Measurements from ENCODE around the gene JPT1.

JPT1 gene

DNA sequence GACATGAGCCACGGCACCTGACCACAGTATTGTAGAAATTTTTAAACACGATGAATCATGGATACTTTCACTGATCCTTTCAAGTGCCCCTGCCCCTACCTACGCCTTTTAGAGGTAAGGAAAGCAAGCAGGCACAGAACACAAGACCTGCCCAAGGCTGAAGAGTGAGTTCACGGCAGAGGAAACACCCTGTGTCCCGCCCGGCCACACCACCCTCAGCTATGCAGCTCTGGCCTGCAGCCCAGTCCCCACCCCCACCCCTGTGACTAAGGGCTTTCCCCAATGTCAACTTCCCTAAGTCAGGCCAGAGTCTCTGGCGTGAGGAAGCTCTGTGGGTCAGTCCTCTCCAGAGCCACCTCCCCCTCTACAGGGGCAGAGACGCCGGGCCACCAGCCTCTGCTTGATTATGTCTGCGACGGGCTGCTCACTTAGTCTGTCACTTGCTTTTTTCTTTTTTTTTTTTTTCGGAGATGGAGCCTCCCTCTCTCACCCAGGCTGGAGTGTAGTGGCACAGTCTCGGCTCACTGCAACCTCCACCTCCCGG, 58.2 kb downstream of the JPT1 start:
- H3K9ac ChIP-seq (ENCODE audit: low read depth, low read length, poor library complexity, severe bottlenecking), result no peak overlapping the region
- TF ChIP-seq, protein P1, sequence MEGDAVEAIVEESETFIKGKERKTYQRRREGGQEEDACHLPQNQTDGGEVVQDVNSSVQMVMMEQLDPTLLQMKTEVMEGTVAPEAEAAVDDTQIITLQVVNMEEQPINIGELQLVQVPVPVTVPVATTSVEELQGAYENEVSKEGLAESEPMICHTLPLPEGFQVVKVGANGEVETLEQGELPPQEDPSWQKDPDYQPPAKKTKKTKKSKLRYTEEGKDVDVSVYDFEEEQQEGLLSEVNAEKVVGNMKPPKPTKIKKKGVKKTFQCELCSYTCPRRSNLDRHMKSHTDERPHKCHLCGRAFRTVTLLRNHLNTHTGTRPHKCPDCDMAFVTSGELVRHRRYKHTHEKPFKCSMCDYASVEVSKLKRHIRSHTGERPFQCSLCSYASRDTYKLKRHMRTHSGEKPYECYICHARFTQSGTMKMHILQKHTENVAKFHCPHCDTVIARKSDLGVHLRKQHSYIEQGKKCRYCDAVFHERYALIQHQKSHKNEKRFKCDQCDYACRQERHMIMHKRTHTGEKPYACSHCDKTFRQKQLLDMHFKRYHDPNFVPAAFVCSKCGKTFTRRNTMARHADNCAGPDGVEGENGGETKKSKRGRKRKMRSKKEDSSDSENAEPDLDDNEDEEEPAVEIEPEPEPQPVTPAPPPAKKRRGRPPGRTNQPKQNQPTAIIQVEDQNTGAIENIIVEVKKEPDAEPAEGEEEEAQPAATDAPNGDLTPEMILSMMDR (conservative IDR thresholded peaks at IDR 0.05; ENCODE audit: low read length), result no peak
- no peak for TF ChIP-seq EZH2phosphoT487 (IDR thresholded peaks at IDR 0.05; ENCODE audit: borderline replicate concordance)
- H3F3A ChIP-seq (ENCODE audit: low read depth), result no peaks in the 10 kb centered on the region
- H4K20me1 ChIP-seq (ENCODE audit: insufficient read depth, low read length, poor library complexity, severe bottlenecking), result no peaks in the 10 kb centered on the region
- no peak overlapping the region for H3K4me2 ChIP-seq (ENCODE audit: low read depth, low read length, poor library complexity, severe bottlenecking)
- no peak overlapping the region for H3K4me3 ChIP-seq (ENCODE audit: low read length, poor library complexity, severe bottlenecking)
- no peaks in the 10 kb centered on the region for H3K36me3 ChIP-seq (ENCODE audit: insufficient read depth, low read length)
- H3K9me3 ChIP-seq (ENCODE audit: insufficient read depth, low read depth, low read length), result no peaks in the 10 kb centered on the region
- no peak overlapping the region for H2AFZ ChIP-seq (ENCODE audit: low read length)
- no peaks in the 10 kb centered on the region for H3K9me2 ChIP-seq (replicated peaks; ENCODE audit: low read depth, low read length)
- no peaks in the 10 kb centered on the region for H3K79me2 ChIP-seq (ENCODE audit: insufficient read depth, low read length)
- H3K27me3 ChIP-seq (ENCODE audit: insufficient read depth, low read length, poor library complexity, severe bottlenecking), result no peaks in the 10 kb centered on the region
- H3K4me1 ChIP-seq (ENCODE audit: insufficient read depth, low read length, poor library complexity, severe bottlenecking), result no peaks in the 10 kb centered on the region

DNA sequence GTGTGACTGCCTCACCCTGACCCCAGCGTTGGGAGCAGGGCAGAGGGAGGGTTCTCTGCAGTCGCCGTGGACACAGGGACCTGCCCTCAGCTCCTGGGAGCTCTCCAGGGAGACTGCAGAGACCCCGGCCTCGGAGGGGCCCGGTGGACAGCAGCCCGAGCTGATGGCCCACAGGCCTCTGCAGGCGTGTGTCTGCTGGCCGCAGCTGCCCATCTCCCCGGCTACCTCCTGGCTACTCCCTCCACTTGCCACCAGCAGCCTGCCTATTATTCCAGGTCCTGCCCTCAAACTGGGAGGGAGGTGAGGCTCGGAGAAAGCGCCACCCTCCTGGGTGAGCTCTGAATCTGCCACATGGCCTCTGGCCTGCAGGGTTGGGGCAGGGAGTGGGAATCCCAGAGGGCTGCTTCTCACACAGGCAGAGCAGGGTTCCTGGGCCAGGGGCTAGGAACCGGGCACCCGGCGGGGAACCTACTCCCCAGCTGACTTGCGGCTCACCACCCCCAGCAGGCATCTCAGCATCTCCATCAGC, 59.4 kb downstream of the JPT1 start:
- Histone ChIP-seq H3K79me2 (ENCODE audit: insufficient read depth, low read length) (no peaks in the 10 kb centered on the region), H3K36me3 (ENCODE audit: insufficient read depth, low read length) (no peaks in the 10 kb centered on the region), H3K4me2 (ENCODE audit: low read depth, low read length, poor library complexity, severe bottlenecking) (no peak overlapping the region), H3K9ac (ENCODE audit: low read depth, low read length, poor library complexity, severe bottlenecking) (no peak overlapping the region), H3K4me1 (ENCODE audit: insufficient read depth, low read length, poor library complexity, severe bottlenecking) (no peaks in the 10 kb centered on the region), H3K9me3 (ENCODE audit: insufficient read depth, low read depth, low read length) (no peaks in the 10 kb centered on the region), H3K4me3 (ENCODE audit: low read length, poor library complexity, severe bottlenecking) (no peak overlapping the region), H2AFZ (ENCODE audit: low read length) (no peak overlapping the region), H3K27me3 (ENCODE audit: insufficient read depth, low read length, poor library complexity, severe bottlenecking) (no peaks in the 10 kb centered on the region), H3K9me2 (replicated peaks; ENCODE audit: low read depth, low read length) (no peaks in the 10 kb centered on the region), H3F3A (ENCODE audit: low read depth) (no peaks in the 10 kb centered on the region), H4K20me1 (ENCODE audit: insufficient read depth, low read length, poor library complexity, severe bottlenecking) (no peaks in the 10 kb centered on the region)
- no peak for TF ChIP-seq EZH2phosphoT487 (IDR thresholded peaks at IDR 0.05; ENCODE audit: borderline replicate concordance)
- TF ChIP-seq, protein P1 (conservative IDR thresholded peaks at IDR 0.05; ENCODE audit: low read length), result no peak

DNA sequence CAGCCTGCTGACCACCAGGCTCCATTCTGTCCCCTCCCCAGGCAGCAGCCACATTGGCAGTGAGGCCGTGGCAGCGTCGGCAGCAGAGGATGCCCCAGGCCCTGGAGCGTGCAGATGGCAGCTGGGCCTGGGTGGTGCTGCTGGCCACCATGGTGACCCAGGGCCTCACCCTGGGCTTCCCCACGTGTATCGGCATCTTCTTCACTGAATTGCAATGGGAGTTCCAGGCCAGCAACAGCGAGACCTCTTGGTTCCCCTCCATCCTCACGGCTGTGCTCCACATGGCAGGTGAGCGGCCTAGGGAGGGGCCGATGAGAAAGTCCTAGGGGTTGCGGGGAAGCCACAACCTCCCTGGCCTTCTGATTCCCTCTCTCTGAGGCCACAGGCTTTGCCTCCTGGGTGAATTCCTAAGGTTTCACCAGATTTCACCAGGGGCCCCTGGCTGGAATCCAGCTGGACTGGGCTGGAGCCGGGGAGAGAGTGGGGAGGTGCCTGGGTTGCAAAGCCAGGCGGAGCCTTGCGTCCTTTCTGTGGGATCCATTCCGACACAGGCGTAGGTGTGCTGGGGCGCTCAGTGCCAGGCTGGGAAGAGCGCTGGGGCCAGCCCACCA, 60.7 kb downstream of the JPT1 start:
- no peaks in the 10 kb centered on the region for H3K27me3 ChIP-seq (ENCODE audit: insufficient read depth, low read length, poor library complexity, severe bottlenecking)
- H3K4me2 ChIP-seq (ENCODE audit: low read depth, low read length, poor library complexity, severe bottlenecking), result no peak overlapping the region
- H3K9ac ChIP-seq (ENCODE audit: low read depth, low read length, poor library complexity, severe bottlenecking), result no peak overlapping the region
- H2AFZ ChIP-seq (ENCODE audit: low read length), result no peak overlapping the region
- H3K9me3 ChIP-seq (ENCODE audit: insufficient read depth, low read depth, low read length), result no peaks in the 10 kb centered on the region
- no peaks in the 10 kb centered on the region for H3F3A ChIP-seq (ENCODE audit: low read depth)
- H3K4me3 ChIP-seq (ENCODE audit: low read length, poor library complexity, severe bottlenecking), result no peak overlapping the region
- no peaks in the 10 kb centered on the region for H3K79me2 ChIP-seq (ENCODE audit: insufficient read depth, low read length)
- H3K36me3 ChIP-seq (ENCODE audit: insufficient read depth, low read length), result no peaks in the 10 kb centered on the region
- H3K9me2 ChIP-seq (replicated peaks; ENCODE audit: low read depth, low read length), result no peaks in the 10 kb centered on the region
- H3K4me1 ChIP-seq (ENCODE audit: insufficient read depth, low read length, poor library complexity, severe bottlenecking), result peaks cover 6% of the 10 kb centered on the region
- TF ChIP-seq, protein P1 (conservative IDR thresholded peaks at IDR 0.05; ENCODE audit: low read length), result no peak
- TF ChIP-seq EZH2phosphoT487 (IDR thresholded peaks at IDR 0.05; ENCODE audit: borderline replicate concordance), result no peak
- no peaks in the 10 kb centered on the region for H4K20me1 ChIP-seq (ENCODE audit: insufficient read depth, low read length, poor library complexity, severe bottlenecking)

Measured in Loucy (cell line).